GM19035 (cell line): Measurements from ENCODE around the gene PTPN12.

Source experiments
- ATAC-seq: cut with Tn5 transposase; IDR thresholded peaks from one replicate; pipeline ENCODE4 v1.9.1; 2021; ENCODE audit not compliant: unreplicated experiment

Gene PTPN12

DNA sequence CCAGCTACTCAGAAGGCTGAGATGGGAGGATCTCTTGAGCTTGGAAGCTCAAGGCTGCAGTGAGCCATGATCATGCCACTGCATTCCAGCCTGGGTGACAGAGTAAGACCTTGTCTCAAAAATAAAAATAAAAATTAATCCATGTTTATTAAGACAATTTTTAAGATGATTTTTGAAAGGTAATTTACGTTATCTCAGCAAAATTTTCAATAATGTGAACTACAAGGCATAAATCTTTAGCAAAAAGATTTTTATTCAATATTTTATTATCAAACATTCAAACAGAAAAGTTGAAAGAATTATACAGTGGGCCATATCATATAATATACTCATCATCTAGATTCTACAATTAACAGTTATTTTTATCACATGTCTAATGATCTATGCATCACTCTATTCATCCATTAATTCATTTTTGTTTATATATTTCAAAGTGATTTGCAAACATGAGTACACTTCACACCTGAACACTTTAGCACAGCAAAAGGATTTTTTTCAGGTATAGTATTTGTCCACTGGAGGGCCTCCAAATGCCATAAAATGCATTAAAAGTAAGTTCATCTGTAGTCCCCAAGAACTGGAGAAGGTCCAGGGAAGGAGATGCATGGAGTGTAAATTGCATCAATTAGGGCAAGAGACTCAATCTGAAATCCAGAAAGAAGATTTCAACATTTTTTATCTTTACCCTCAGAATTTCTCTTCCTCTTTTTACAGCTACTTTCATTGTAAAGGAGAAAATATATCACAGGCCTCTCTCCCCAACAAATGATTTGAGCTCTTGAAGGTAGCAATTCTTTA, 120.5 kb downstream of the PTPN12 start:
- ATAC-seq: no peak

GRCh38 chr7:77658928-77659327, 121.8 kb downstream of the PTPN12 start:
- ATAC-seq: no peak

DNA sequence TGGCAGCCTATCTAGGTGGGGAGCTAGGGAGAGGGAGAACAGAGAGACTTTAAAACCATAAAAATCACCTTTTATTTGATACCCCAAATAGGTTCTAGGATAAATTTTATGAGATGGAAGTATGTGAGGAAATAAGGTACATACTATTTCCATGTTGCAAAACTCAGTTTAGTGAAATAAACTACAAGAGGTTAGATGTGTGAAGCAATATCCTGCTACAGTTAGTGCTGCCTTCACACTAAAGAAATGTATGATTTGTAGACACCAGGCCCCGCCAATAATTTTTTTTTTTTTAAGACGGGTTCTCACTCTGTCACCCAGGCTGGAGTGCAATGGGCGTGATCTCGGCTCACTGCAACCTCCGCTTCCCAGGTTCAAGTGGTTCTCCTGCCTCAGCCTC, 124.7 kb downstream of the PTPN12 start:
- ATAC-seq: no peak

DNA sequence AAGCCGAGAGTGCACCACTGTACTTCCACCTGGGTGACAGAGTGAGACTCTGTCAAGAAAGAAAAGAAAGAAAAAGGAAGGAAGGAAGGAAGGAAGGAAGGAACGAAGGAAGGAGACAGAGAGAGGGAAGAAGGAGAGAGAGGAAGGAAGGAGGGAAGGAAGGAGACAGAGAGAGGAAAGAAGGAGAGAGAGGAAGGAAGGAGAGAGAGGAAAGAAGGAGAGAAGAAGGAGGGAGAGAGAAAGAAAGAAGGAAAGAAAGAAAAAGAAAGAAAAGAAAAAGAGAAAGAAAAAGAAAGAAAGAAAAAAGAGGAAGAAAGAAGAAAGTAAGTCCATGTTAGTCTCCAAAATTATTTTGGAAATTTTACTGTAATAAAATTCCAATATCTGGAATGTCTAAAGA, 125.8 kb downstream of the PTPN12 start:
- no peak for ATAC-seq

DNA sequence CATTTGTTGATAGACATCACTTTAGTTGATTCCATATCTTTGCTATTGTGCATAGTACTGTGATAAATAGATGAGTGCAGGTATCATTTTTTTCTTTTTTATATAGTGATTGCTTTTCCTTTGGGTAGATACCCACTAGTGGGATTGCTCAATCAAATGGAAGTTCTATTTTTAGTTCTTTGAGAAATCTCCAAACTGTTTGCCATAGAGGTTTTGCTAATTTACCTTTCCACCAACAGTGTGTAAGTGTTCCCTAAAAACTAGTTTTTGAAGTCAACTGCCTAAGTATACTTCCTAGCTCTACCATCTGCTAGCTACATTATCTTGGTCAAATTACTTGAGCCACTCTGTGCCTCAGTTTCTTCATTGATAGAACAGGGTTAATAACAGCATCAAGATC, 127.6 kb downstream of the PTPN12 start:
- no peak for ATAC-seq

DNA sequence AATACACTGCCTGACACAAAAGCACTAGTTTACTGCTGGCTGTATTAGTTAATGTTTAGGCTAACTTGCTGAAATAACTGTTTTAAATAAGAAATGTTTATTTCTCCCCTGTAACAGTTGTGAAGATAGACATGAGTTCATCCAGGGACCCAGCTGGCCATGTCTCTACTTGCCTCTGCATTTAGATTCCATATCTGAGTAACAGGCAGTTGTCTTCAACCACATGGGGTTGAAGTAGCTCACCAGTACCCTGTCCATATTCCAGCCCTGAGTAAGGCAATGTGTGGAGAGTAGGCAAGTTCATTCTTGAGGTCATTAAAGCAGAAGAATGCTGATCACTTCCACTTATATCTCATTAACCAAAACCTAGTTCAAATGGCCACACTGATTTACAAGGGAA, 128.1 kb downstream of the PTPN12 start:
- no peak for ATAC-seq

- ATAC-seq: no peak
Measured at GRCh38 chr7:77667459-77668086, 130.5 kb downstream of the PTPN12 start.

DNA sequence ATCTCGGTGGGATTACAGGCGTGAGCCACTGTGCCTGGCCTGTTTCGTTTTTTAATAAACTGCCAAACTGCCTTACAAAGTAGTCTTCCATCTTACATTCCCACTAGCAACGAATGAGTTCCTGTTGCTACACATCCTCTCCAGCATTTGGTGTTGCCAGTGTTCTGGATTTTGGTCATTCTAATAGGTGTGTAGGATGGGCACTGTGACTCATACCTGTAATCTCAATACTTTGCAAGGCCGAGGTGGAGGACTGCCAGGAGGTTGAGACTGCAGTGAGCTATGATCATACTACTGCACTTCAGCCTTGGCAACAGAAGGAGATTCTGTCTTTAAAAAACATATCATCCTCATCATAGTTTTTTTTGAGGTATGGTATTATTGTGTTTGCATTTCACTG, 137.8 kb downstream of the PTPN12 start:
- peak; percentile 65 for ATAC-seq

GRCh38 chr7:77679608-77680007, 142.5 kb downstream of the PTPN12 start:
- ATAC-seq: no peak

- no peak for ATAC-seq
Measured at GRCh38 chr7:77680266-77680665, 143.2 kb downstream of the PTPN12 start.

GRCh38 chr7:77684030-77684429, 146.9 kb downstream of the PTPN12 start:
- ATAC-seq: no peak

- no peak for ATAC-seq
Measured at GRCh38 chr7:77685233-77685632, 148.1 kb downstream of the PTPN12 start.

- no peak for ATAC-seq
Measured at GRCh38 chr7:77687100-77687746, 150.1 kb downstream of the PTPN12 start.

DNA sequence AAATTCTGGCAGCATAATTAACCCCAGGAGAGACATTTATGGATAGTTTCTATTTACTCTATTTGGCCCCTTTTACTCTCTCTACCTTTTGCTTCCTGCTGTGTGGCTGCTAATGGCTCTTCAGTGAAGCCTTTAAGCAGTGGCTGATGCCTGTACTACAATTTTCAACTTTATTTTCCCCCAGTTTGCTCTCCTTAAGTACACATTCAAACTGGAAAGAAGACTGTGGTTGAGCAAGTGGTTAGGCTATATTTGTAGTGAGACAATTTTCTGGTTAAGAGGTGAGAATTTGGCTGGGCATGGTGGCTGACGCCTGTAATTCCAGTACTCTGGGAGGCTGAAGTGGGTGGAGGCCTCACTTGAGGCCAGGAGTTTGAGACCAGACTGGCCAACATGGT, 150.7 kb downstream of the PTPN12 start:
- ATAC-seq: no peak
